Upper lobe of left lung (tissue), 6 donors: Measurements from ENCODE around the gene RPS6KA2. TPM values are rescaled to one million over a fixed set of nuclear protein-coding genes. Genes with fewer than 3 reads are reported as not detected.

Experiments used
- ATAC-seq, 2 donors: fragments of 200-7000 bp; cut with Tn5 transposase; one replicate each; pipeline ENCODE4 v1.9.1; 2022; ENCODE audit warnings: mild to moderate bottlenecking in 2 of 2, moderate library complexity in 2 of 2; ENCODE audit not compliant: low FRiP score in 2 of 2
- DNase-seq, 2 donors: peaks; one replicate each; pipeline ENCODE4 v3.0.0-alpha.2; 2019 to 2020
- H3K27ac ChIP-seq, 4 donors: fragments of 200-600 bp; sonication (generic); one replicate each; pipeline ENCODE4 v1.5.1; 2016 to 2019
- H3K27me3 ChIP-seq, 4 donors: fragments of 200-600 bp; sonication (generic); one replicate each; pipeline ENCODE4 v1.5.1; 2017 to 2019
- H3K36me3 ChIP-seq, 4 donors: fragments of 200-600 bp; sonication (generic); one replicate each; pipeline ENCODE4 v1.5.1; 2016 to 2019
- H3K4me1 ChIP-seq, 4 donors: fragments of 200-600 bp; sonication (generic); one replicate each; pipeline ENCODE4 v1.5.1; 2018 to 2019
- H3K4me3 ChIP-seq, 4 donors: fragments of 200-600 bp; sonication (generic); one replicate each; pipeline ENCODE4 v1.5.1; 2017 to 2019; ENCODE audit warnings: mild to moderate bottlenecking in 2 of 4, moderate library complexity in 1 of 4
- H3K9me3 ChIP-seq, 4 donors: fragments of 200-600 bp; sonication (generic); one replicate each; pipeline ENCODE4 v1.5.1; 2018 to 2019
- EP300 ChIP-seq, 4 donors: sonication (generic); formaldehyde crosslinking; IDR thresholded peaks; one replicate each; pipeline ENCODE4 v1.5.1; 2017; ENCODE audit warnings: antibody characterized with exemption in 4 of 4, control low read depth in 2 of 4
- POLR2A ChIP-seq, 4 donors: fragments of 450-650 bp; IDR thresholded peaks; one replicate each; pipeline ENCODE4 v1.5.1; 2016 to 2017; ENCODE audit warnings: antibody characterized with exemption in 4 of 4, mild to moderate bottlenecking in 2 of 4
- POLR2AphosphoS5 ChIP-seq, 2 donors: sonication (generic); formaldehyde crosslinking; IDR thresholded peaks; one replicate each; pipeline ENCODE4 v1.5.1; 2017; ENCODE audit warnings: antibody characterized with exemption in 2 of 2
- WGBS, 2 donors: methylation state at CpG; one replicate each; pipeline ENCODE4 v1.1.5; 2017 to 2018; 5-methylcytosine and 5-hydroxymethylcytosine counted together
- total RNA-seq, 6 donors: library from RNA; depleted of rRNA in 4 of 6; stranded (reverse); fragments of >200 nt in 4 of 6; gene quantifications; one replicate each; pipeline versions ENCODE4 v1.1.0 to v1.2.1, GENCODE V29; 2016 to 2021
- TF ChIP-seq, protein P1 (sequence below), 6 experiments: fragments of 450-650 bp in 4 of 6; fragments of 200-600 bp in 2 of 6; sonication (generic) in 2 of 6; IDR thresholded peaks; one replicate each; pipeline ENCODE4 v1.5.1; 2016 to 2019; ENCODE audit warnings: antibody characterized with exemption in 6 of 6
- donor health status: DM: no; HTN: no; CAD: no; lungs with moderate emphysema.
- donor health status: DM: no; HTN: yes; CAD: no; lungs with severe emphysema.

The RPS6KA2 gene
- total RNA-seq, 6 donors from 2014 or later: 101 to 233 (median 168) TPM

GRCh38 chr6:166623318-166623717 is 3.7 kb downstream of the RPS6KA2 start:
- H3K27me3 ChIP-seq: no peaks in the 10 kb centered on the region
- no peak overlapping the region for H3K4me3 ChIP-seq
- no peaks in the 10 kb centered on the region for H3K9me3 ChIP-seq
- peak overlapping the region; percentile 87 to 96 (median 90) for H3K27ac ChIP-seq
- TF ChIP-seq, protein P1, sequence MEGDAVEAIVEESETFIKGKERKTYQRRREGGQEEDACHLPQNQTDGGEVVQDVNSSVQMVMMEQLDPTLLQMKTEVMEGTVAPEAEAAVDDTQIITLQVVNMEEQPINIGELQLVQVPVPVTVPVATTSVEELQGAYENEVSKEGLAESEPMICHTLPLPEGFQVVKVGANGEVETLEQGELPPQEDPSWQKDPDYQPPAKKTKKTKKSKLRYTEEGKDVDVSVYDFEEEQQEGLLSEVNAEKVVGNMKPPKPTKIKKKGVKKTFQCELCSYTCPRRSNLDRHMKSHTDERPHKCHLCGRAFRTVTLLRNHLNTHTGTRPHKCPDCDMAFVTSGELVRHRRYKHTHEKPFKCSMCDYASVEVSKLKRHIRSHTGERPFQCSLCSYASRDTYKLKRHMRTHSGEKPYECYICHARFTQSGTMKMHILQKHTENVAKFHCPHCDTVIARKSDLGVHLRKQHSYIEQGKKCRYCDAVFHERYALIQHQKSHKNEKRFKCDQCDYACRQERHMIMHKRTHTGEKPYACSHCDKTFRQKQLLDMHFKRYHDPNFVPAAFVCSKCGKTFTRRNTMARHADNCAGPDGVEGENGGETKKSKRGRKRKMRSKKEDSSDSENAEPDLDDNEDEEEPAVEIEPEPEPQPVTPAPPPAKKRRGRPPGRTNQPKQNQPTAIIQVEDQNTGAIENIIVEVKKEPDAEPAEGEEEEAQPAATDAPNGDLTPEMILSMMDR (IDR thresholded peaks at IDR 0.05): no peak
- peak in 3 of 4 donors; percentile 14 to 94 (median 56) for TF ChIP-seq EP300 (IDR thresholded peaks at IDR 0.05)
- peak in 1 of 4 donors; percentile 43 for TF ChIP-seq POLR2A (IDR thresholded peaks at IDR 0.05)
- TF ChIP-seq POLR2AphosphoS5 (IDR thresholded peaks at IDR 0.05): peak; percentile 68 to 78
- DNase-seq: peak in 1 of 2 donors; percentile 74
- WGBS, 2 donors: 58 to 77% methylated on average over 5 of the region's 5 CpGs
- ATAC-seq: no peak
- H3K4me1 ChIP-seq: peaks cover 61 to 75% (median 71%) of the 10 kb centered on the region in 4 donors
- H3K36me3 ChIP-seq: peaks cover 0 to 7% (median 3%) of the 10 kb centered on the region in 4 donors

GRCh38 chr6:166621114-166621540 is 5.9 kb downstream of the RPS6KA2 start:
- Histone ChIP-seq H3K4me1 (peaks cover 73 to 85% (median 79%) of the 10 kb centered on the region in 4 donors), H3K27me3 (no peaks in the 10 kb centered on the region), H3K4me3 (no peak overlapping the region), H3K9me3 (no peaks in the 10 kb centered on the region), H3K27ac (peak overlapping the region; percentile 78 to 87 (median 78)), H3K36me3 (peaks cover 2 to 23% (median 6%) of the 10 kb centered on the region in 4 donors)
- ATAC-seq: no peak
- no peak for DNase-seq
- no peak for TF ChIP-seq POLR2A (IDR thresholded peaks at IDR 0.05)
- TF ChIP-seq, protein P1 (IDR thresholded peaks at IDR 0.05): no peak
- no peak for TF ChIP-seq POLR2AphosphoS5 (IDR thresholded peaks at IDR 0.05)
- TF ChIP-seq EP300 (IDR thresholded peaks at IDR 0.05): no peak
- WGBS, 2 donors: 76 to 81% methylated on average over 6 of the region's 6 CpGs

- peaks cover 2 to 23% (median 6%) of the 10 kb centered on the region in 4 donors for H3K36me3 ChIP-seq
- 53 to 55% methylated on average over 2 to 8 of the region's 8 CpGs for WGBS, 2 donors
- DNase-seq: peak in 1 of 2 donors; percentile 5
- H3K27ac ChIP-seq: peak overlapping the region; percentile 78 to 87 (median 78)
- no peaks in the 10 kb centered on the region for H3K27me3 ChIP-seq
- H3K4me1 ChIP-seq: peaks cover 73 to 87% (median 84%) of the 10 kb centered on the region in 4 donors
- TF ChIP-seq, protein P1 (IDR thresholded peaks at IDR 0.05): no peak
- TF ChIP-seq POLR2AphosphoS5 (IDR thresholded peaks at IDR 0.05) (no peak), EP300 (IDR thresholded peaks at IDR 0.05) (no peak), POLR2A (IDR thresholded peaks at IDR 0.05) (no peak)
- no peak overlapping the region for H3K4me3 ChIP-seq
- H3K9me3 ChIP-seq: no peaks in the 10 kb centered on the region
- ATAC-seq: no peak
Observed at GRCh38 chr6:166620478-166621113, 6.5 kb downstream of the RPS6KA2 start.

- ATAC-seq (peak; percentile 74 to 78), DNase-seq (peak in 1 of 2 donors; percentile 74)
- 51 to 58% methylated on average over 2 to 3 of the region's 3 CpGs for WGBS, 2 donors
Observed at GRCh38 chr6:166619912-166620311, 7.1 kb downstream of the RPS6KA2 start.

More at GRCh38 chr6:166619912-166620311, 7.1 kb downstream of the RPS6KA2 start:
- H3K4me3 ChIP-seq: no peak overlapping the region
- no peaks in the 10 kb centered on the region for H3K27me3 ChIP-seq
- no peaks in the 10 kb centered on the region for H3K9me3 ChIP-seq
- peaks cover 76 to 87% (median 85%) of the 10 kb centered on the region in 4 donors for H3K4me1 ChIP-seq
- TF ChIP-seq POLR2A (IDR thresholded peaks at IDR 0.05) (no peak), EP300 (IDR thresholded peaks at IDR 0.05) (peak in 1 of 4 donors; percentile 86), POLR2AphosphoS5 (IDR thresholded peaks at IDR 0.05) (peak; percentile 47 to 49)
- TF ChIP-seq, protein P1 (IDR thresholded peaks at IDR 0.05): no peak
- peak overlapping the region; percentile 78 to 87 (median 78) for H3K27ac ChIP-seq
- peaks cover 2 to 23% (median 6%) of the 10 kb centered on the region in 4 donors for H3K36me3 ChIP-seq
